ENCODE measurements around the gene SH3RF3.

Gene SH3RF3

DNA sequence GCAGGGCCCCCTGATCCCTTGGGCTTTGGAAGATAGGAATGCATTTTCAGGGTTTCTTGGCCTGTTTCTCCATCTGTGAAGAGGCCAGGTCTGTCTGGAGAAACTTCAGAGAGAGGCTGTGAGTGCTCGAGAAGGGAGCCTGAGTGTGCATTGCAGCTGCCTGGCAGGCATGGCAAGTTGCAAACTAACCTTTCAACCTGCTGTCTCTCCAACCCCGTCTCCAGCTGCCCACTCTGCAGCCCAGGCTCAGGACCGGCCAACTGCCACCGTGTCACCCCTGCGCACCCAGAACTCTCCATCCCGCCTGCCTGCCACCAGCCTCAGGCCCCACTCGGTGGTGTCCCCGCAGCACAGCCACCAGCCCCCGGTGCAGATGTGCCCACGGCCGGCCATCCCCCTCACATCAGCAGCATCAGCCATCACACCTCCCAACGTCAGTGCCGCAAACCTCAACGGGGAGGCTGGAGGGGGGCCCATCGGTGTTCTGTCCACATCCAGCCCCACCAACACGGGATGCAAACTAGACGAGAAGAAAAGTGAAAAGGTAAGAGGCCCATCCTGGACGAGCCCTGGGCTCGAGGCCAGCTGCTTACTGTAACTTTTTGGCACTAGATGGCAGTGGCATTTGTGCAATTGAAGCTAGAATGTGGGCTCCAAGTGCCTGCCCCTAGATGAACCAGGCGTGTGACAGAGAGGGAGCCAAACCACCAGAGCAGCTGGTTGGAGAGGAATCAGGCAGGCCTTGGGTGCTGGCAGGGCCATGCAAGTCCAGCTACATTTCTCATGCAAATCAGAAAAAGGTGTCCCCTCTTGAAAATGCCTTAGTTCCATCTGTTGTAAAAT is 320.2 kb downstream of the SH3RF3 start:
- DNase-seq, result no peak

DNA sequence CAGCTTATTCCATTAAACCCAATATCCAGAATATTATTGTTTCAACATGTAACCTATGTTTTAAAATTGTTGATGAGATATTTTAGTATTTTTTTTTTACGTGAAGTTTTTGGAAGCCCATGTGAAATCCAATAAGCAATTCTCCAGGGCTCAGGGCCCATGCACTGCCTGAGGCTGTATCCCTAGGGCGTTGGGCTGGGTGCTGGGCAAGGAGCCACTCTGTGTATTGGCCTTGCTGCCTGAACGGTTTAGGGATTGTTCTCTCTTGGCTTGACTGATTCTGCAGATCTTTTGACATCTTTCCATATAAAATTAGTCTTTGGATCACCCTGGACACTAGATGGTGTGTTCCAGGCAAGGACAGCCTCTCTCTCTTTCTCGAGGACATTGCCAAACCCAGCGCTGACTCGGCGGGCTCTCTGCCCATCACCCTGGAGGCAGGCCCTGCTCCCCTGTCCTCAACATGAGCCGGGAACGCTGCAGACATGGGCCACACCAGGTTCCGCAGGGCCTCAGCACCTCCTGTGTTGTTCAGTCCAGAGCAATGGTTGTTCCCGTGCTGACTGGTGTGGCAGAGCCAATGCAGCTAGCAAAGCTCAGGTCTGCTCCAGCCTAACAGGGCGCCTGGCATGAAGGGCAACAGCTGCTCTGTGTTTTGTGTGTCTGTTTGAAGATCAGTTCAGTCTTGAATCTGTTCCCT is 321.7 kb downstream of the SH3RF3 start:
- DNase-seq, result no peak

DNA sequence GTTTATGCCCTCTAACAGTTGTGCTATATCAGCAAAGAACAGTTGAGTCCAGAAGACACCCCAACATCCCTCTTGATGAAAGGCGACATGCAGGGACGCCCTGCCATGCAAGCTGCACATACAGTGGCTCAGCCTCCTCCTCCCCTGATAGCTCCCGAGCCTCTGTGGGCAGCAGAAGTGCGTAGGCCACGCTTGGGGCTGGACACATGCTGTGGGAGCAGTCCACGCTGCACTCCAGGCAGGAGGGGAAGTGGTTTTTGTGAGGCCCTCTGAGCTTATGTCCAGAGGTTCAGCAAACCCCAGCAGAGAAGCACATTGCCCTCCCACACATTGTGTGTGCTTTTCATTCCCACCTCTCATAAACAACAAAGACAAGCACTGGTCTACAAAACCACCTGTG is 322.7 kb downstream of the SH3RF3 start:
- DNase-seq, result no peak

DNA sequence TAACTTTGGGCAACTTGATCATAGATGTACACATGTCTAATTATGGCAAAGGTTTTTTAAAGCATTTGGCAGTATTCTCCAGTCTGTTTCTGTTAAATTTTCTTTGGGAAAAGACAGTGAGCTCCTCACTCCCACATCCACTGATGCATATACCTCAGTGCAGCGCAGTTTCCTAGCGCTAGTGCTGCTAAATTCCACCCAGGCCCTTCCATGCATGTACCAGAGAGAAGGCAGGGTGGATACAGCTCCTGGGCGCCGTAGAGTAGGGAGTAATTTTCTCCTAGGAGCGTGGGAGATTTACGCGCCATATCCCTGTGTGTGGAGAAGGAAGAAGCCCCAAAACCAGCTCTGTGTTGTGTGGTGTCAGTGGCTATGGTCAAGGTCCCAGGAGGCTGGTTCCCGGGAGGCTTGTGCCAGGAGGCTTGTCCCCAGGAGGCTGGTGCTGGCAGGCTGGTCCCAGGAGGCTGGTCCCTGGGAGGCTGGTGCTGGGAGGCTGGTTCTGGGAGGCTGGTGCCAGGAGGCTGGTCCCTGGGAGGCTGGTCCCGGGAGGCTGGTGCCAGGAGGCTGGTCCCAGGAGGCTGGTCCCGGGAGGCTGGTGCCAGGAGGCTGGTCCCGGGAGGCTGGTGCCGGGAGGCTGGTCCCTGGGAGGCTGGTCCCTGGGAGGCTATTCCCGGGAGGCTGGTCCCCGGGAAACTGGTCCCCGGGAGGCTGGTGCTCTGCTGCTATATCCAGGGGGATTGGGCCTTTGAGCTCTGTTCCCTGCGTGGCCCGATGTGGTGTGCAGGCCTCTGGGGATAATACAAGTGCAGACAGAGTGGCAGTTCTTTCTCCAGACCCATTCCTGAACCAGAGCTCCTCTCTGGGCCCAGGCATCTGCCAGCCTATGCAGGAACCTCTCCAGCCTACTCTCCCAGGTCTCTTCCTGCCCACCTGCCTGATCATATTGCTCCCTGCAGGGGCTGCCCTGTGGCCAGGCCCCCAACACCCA is 323.6 kb downstream of the SH3RF3 start:
- no peak for DNase-seq

DNA sequence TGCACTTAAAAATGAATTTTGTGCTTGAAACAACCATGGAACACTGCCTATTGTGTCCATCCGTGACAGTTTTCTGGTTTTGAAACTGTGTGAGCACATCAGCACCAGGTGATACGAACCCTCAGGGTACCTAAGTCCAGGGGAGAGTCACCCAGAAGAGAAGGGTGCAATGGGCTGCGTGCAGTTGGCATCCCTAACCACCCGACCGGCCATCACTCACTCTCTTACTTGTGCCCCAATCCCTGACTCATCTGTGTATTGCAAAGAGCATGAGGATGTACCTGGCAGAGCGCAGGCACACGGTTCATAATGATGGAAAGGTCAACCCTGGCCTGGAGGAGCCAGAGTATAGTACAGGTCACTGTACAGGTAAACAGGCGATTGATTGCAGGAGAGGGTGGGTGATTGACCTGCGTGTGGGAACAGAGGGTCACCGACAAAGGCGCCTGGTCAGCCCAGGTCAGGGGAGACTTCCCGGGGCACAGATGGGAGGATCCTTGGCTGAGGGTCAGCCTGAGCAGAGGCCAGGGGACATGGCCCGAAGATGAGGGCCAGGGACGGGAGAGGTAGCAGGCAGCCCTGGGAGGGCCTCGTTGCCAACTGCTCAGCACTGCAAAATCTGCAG is 324.5 kb downstream of the SH3RF3 start:
- no peak for DNase-seq

DNA sequence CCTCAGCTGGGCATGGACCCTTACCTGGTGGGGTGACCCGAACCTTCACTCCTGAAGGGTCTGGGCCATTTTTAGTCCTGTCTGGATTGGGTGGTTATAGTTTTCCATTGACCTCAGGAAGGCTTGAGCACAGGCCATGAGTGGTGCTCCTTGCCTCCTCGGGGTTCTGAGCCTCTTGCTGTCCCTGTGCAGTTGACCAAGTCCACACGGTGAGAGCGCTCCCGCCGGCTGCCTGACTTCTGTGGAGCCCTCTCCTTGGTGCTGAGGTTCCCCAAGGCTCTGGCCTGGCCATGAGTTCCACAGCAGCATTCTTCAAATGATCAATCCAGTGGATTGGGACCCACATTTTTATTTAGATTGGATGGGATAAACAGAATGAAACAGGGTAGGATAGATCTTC is 325.3 kb downstream of the SH3RF3 start:
- DNase-seq, result no peak

DNA sequence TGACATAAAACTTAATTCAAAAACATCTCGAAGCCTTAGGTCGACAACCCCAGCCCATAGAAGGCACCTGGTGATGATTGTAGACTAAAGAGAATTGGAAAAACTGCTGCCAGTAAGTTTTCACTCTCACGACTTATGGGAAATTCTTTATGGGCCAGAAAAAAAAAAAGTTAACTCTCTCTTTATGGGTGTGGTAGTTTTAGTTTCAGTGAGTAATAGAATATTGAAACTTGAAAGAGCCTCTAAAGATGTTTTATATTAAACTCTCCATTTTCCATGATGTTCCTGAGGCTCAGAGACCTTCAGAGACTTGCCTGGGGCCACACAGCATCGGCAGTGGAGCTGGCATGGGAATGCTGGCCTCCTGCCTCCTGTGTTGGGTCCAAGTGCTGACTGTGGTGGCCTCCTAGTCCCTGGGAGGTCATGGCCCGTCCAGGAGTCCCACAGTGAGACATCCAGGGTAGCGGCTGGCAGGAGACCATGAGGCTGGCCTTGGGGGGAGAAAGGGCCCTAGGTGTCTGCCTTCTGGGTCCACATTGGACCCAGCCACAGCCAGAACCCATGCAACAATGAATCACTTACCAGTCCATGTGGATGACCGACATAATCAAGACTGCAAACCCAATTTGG is 325.9 kb downstream of the SH3RF3 start:
- no peak for DNase-seq

DNA sequence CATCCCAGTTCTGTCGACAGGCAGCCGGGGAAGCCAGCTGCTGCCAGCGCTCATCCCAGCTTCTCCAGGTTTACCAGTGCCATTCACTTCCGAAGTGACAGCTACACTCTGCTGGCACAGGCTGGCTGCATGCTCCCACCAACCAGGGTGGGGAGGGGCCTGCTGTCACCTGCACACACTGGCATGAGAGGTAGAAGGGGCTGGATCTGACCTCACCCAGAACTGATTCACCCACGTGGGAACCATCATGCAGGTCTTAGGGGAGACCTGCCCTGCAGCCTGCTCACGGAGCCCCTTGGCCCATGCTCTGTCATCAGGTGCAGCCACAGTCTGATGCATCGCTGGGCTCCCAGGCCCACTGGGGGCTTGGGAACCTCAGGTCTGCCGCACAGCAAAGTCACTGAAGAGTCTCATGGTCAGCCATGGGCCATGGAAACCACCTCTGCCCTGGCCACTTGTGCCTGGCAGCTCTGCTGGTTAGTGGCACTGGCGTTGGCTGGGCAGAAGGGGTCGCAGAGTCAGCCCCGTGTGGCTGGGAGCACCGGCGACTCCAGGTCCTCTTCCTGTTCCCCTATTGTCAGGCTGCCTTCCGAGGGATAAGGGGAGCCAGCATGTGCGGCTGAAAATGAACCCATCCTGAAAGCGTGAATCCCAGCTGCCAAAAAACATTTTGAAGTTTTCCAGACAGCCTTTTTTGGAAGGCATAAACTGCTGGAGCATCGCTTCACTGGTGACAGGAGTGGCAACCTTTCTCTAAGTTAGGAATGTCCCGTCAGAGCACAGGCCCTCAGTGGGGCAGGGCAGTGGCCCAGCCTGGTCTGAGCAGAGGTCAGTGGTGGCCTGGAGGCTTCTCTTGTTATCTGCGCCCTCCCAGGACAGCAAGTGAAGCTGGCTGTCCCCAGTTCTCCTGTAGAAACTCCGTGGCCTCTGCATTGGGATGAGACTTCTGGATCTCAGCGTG is 327.0 kb downstream of the SH3RF3 start:
- DNase-seq, result no peak

DNA sequence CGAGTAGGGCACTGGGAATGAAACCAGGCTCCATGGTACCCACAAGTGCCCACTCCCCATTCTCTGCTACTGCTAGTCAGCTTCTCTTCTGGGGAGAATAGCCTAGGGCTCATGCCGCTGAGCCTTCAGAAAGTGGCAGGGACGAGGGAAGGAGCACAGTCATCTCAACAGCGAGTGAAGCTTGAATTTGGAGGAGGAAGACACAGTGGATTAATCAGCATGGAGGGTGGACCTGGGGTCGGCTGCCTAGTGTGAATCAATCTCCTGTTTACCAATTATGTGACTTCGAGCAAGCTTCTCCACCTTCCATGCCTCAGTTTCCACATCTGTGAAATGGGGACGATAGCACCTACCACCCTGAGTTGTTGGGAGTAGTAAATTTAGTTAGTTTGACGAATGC is 327.8 kb downstream of the SH3RF3 start:
- no peak for DNase-seq

DNA sequence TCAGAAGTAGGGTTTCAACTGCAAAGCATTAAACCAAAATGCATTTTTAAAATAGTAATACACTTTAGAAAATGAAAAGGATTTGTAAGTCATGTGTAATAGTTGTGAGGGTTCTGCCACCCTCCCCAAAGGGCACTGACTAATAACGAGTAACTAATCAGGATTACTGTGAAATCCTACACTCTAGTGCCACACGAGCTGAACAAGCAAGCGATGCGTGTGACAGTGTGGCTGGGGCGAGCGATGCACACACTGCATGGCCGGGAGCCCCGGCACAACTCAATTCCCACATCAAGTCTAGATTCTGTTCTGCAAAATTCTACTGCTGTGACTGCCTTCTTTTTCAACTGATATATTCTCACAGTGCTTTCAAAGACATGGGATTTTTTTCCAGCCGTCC is 328.4 kb downstream of the SH3RF3 start:
- no peak for DNase-seq

DNA sequence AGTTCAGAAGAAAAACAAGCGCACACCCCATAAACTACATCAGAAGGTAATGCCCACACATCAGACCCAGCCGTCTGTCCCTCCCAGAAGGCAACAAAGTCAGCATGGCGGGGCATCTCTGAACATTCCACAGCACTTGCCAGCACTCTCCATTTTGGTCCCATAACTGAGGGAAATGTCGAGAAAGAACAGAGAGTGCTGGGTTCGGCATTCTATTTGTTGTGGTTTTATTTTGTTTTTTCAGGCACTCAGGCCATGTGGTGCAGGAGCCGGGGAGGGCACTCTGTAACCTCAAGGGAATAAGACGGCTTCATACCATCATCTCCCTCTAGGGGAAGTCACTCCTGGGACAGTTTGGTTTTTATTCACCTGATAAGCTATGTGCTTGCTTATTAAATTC is 328.8 kb downstream of the SH3RF3 start:
- no peak for DNase-seq

DNA sequence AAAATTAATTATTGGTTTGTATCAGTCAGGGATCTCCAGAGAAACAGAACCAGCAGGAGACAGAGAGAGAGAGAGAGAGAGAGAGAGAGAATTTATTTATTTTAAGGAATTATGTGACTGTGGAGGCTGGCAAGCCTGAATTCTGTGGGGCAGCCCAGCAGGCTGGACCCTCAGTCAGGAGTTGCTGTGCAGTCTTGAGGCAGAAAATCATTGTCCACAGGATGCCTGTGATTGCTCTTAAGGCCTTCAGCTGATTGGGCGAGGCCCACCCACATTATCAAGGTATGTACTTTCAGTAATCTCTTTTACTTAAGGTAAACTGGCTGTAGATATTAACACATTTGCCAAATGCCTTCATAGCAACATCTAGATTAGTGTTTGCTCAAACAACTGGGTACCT is 329.5 kb downstream of the SH3RF3 start:
- DNase-seq, result no peak

DNA sequence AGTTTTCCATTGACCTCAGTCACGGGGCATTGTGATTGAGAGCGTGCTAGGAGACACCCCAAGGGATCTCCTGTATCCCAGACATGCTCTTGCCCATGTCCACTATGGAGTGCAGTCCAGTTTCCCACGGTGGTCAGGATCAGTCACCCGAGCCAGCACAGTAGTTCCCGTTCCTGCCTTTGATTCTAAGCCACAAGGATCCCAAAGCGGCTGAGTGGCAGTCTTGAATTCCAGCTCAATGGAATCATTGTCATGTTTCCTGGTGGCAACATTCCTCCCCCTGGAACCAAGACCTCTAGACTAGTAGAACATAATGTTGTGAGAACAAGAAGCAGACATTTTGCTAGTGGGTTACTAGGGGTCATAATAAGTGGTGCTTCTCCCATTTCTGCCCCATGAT is 330.5 kb downstream of the SH3RF3 start:
- no peak for DNase-seq

DNA sequence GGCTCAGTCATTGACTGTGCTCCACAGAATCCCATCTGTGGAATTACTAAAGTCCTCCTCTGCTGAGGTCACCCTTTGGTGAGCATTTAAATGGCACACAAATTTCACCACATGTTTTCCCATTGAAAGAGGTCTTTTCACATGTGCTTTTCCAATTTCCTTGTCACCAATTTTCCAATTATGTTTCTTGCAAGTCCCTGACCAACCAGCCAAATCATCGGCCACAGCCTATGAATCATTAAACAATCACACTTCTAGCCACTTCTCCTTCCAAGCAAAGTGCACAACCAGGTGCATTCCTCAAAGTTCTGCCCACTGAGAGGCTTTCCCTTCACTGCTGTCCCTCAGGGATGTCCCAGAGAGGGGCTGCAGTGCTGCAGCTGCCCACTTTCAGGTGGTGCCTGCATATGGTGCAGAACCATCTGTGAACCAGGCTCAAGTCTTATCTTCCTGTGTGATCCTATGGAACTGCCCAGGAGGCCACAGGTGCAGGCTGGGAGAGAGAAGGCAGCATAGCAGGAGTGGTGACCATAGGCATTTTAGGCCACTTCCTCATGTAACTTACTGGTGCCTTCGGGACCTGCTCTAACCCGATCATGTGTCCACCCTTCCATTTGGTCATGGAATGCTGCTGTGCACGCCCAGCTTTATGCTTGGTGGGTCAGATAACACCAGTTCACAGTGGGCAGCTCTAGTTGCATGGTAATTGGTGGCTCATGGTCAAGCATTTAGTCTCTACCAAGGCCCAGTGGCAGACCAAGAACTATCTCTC is 331.7 kb downstream of the SH3RF3 start:
- no peak for DNase-seq

DNA sequence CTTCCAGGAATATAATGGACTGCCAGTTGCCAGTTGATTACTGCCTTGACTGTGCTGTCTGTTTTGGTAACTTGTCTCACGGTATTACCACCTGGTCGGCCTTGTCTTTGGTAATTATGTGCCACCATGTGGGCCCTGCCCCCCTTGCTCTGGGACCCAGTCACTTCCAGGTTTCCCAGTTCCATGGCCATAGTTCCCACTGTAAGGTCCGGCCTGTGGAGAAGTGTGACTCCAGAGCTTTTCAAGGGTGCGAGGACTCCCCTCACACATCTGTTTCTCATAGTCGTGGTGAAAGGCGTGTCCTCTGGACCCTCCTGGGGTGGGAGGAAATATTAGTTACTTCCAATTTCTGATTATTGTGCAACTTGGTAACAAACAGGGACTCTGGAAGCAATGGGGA is 334.2 kb downstream of the SH3RF3 start:
- no peak for DNase-seq

DNA sequence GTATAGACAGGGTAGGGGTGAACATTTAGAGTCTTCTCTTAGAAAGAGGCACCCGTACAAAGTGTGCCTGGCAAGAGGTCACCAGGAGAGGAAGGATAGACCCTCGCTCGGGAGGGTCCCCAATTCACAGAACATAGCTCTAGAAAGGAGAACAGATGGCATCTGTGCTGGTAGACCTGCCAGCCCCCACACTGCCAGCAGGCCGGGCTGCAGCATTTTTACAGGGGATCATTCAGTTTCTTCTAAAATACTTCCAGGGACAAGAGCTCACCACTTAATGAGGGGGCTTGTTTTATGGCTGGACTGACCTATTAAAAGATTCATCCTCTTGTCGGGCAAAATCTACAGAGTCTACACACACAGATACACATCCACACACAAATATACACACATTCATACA is 334.9 kb downstream of the SH3RF3 start:
- DNase-seq, result no peak

DNA sequence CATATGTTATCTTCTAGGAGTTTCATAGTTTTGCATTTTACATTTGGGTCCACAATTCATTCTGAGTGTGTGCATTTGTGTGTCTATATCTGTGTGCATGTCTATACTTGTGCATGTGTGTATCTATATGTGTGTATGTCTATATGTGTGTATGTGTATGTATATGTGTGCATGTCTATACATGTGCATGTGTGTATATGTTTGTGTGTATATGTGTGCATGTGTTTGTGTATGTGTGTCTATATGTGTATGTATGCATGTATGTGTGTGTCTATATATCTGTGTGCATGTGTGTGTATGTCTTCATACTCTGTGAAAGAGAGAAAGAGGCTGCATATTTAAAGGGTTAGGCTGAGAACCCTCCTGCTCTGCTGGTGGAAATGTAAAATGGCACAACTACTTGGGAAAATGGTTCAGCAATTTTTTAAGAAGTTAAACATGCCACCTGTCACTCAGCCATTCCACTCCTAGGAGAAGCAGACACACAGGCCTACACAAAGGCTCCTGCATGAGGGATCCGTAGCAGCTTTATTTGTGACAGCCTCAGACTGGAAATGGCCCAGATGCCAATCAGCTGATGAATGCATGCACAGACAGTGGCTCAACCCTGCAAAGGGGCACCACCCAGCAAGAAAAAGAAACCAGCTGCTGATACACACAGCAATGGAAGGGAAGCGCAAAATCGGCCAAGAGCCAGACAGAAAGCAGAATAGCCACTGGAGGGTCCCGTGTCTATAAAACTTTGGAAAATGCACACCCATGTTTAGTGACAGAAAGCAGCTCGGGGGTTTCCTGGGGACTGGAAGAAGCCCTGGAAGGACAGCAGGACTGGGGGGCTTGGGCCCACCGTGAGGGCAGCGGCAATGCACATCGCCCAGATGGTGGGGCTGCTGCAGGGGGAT is 337.9 kb downstream of the SH3RF3 start:
- DNase-seq, result no peak

DNA sequence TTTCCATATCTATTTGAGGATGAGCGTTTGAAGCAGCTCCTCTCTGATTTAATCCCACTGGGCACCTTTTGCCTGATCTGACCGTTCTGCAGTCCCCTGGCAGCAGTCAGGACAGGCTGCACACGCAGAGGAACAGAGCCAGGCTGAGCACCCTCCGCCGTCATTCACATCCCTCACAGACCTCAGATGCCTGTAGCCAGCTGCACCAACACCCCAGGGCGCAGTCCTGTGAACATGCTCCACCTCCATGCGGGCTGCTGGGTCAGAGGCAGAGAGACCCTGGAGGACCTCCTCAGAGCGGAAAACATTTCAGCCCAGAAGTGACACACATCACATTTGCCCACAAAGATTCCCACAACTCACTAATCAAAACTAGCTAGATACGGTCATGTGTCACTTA is 338.7 kb downstream of the SH3RF3 start:
- no peak for DNase-seq

DNA sequence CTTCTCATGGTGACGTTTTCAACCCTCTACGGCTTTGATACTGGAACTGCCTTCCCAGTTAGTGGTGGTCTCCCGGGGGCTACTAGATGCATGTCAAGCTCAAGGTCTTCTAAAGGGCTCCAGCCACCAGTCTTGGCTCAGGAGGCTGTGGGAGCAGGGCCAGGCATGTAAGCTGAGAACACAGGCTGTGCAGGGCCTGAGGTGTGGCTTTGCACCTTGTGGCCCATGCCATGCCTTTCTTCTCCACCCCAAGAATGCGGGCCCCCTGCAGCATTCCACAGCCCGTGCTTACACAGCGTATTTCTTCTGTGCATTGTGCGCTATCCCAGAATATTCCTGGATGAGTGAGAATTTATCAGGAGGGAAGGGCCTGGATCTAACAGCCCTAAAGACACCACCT is 339.9 kb downstream of the SH3RF3 start:
- DNase-seq, result no peak

Data from CD4-positive, alpha-beta T cell treated with Interleukin-10 for 1 hour (primary cell).